Stimulated activated CD4-positive, alpha-beta T cell treated with anti-CD3 and anti-CD28 coated beads, Interleukin-12 subunit alpha, Interleukin-12 subunit beta, amount 100 ng/mL, for 4 hours (primary cell): ENCODE measurements around the gene PPP6R2.

Experiments
- DNase-seq: peaks from one replicate; pipeline ENCODE4 v3.0.0-alpha.2; 2020

PPP6R2 gene

DNA sequence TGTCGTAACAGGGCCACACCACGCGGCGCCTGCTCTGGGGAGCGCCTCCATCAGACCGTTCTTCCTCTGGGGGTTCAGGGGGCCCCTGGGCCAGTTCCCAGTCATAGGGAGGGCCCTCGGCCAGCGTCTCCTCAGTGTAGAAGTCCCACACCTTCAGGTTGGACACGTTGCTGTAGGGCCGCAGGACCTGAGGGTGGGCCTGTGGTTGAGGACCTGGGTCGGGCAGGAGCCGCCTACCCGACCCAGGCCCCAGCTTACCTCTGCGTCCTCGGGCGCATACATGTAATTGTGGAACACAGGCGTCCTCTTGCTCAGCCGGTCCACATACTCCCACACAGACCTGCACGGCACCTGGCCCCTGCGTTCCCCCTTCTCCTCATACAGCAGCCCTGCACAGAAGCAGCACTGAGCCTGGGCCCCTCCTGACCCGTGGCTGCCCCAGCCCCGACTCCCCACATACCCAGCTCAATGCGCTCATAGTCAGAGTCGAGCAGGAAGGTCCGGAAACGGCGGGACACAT lies 111.5 kb downstream of the PPP6R2 start:
- no peak for DNase-seq

DNA sequence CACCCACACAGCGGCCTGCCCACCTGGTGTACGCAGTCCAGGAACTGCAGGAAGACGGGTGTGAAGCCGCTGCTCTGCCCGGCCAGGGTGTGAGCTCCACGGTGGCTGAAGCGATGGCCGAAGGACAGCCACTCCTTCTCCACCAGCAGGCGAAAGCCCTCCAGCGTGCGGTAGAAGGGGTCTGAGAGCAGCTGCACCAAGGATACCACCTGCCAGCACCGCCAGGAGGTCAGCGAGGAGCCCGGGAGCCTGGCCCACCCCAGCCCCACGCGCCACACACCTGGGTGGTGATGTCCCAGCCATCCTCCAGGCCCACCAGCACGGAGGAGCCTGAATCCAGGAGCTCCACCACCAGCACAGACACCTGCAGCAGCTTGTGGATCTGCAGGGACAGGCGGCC lies 112.1 kb downstream of the PPP6R2 start:
- no peak for DNase-seq

DNA sequence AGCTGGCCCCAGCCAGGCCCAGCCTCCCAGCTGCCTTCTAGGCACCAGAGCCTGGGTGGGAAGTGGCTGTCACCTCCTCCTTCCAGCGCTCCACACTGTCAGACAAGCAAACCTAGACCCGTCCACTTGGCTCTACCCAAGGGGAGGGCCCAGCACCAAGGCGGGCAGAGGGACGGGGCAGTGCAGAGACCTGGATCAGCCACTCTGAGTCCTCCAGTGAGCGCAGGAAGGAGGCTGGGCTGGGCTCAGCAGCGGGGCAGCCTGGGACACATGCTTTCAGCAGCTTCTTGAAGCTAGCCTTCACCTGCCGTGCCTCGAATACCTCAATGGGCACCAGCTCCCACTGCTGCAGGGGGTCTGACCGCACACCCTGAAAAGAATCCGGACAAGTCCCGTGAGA lies 112.9 kb downstream of the PPP6R2 start:
- no peak for DNase-seq

DNA sequence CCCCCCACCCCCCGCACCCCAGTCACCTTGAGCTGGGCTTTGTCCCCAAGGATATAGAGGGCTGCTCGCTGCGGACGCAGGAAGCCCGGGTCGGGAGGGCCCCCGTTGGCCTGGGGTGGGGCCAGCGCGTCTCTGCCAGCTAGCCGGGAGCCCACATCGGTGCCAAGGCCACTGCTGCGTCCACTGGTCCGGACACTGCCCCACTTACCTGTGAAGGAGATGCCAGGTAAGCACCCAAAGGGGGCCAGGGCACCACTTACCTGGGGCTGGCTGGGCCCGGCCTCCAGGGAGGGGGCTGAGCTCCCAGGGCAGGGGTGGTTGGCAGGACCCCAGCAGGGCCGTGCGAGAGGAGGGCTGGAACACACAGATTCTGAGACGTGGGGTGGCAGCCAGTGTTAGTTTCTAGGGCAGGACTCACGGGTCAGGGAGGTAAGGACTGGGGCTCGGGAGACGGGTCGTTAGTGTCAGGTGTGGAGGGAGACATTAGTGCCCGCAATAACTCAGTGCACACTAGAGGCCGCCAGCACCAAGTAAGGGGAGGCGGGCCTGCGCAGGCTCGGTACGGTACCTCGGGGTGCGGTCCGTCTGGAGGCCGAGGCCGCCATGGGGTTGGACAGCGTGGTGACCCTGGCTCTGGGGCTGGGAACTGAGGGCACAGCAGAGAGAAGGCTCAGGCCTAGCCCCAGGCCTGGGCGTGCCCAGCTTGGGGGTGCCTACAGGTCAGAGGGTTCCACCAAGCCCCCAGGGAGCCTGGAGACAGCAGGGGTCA lies 113.5 kb downstream of the PPP6R2 start:
- DNase-seq, result no peak

DNA sequence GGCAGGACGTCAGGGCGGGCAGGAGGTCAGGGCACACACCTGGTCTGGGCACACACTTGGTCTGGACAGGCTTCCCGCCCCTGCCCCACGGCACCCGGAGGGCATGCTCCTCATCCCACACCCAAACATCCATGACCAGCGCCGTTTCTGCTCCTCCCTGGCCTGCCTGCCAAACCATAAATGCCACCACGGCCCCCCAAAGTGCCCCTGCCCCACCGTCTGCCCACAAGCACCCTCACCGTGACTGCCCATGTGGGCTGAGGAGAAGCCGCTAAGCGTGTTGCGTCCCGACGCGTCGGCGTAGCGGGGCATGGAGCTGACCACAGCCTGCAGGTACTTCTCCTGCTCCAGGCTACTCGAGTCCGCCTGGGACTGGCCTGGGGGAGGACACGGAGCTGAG lies 115.9 kb downstream of the PPP6R2 start:
- no peak for DNase-seq

DNA sequence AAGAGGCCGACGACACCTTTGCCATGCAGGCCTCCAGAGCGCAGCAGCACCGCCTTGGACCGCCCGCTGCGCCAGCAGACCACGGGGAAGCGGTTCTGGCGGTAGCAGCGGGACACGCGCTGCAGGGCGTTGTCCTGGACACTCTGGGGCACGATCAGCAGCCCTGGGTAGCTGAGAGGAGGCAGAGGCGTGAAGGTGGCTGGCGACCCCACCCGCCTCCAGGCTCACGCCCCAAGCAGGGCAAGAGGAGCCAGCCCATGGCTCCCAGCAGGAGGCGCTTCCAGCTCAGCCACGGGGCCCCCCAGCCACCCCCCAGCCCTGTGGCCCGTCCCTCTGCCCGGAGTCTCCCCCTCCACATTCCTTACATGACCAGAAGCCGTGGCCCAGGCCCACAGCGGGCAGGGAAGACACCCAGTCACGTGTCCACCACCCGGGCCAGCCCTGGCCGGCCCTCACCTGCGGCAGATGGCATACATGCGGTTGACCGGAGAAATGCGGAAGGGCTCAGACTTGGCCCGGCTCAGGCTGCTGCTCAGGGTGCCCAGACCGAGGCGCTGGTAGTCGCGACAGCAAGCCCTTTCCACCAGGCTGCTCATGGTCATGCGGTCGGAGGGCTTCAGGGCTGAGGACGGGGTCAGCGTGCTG lies 116.5 kb downstream of the PPP6R2 start:
- DNase-seq, result no peak

DNA sequence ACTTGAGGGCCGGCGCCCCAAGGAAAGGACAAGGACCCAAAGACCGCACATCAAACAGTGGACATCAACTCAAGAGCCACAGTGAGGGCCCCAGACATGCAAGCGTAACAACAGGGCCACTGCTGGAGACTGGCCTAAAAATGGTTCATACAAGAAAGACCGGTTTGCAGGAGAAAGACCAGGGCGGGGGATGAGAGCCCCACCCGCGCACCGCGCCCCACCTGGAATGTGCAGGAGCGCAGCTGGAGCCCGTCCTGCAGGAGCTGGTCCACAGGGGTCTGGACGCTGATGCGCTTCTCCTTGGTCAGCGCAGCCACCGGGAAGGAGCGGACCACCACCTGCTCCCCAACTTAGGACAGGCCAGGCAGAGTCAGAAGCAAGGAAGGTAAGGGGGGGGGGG lies 117.8 kb downstream of the PPP6R2 start:
- DNase-seq, result no peak

DNA sequence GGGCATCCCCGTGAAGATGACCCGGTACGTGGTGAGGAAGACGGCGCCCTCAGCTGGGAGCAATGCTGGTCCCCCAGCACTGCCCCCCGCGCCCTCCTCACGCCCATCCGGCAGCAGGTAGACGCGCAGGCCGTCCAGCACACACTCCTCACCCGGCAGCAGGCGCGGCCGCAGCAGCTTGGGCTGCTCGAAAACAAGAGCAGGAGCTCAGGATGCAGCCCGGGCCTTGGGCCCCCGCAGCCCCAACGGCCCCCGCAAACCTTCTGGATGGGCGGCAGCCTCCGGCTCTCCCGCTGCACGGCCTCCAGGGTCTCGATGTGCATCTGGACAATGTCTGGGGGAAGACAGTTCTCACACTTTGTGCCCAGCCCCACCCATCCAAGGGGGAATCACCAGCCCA lies 118.4 kb downstream of the PPP6R2 start:
- no peak for DNase-seq

DNA sequence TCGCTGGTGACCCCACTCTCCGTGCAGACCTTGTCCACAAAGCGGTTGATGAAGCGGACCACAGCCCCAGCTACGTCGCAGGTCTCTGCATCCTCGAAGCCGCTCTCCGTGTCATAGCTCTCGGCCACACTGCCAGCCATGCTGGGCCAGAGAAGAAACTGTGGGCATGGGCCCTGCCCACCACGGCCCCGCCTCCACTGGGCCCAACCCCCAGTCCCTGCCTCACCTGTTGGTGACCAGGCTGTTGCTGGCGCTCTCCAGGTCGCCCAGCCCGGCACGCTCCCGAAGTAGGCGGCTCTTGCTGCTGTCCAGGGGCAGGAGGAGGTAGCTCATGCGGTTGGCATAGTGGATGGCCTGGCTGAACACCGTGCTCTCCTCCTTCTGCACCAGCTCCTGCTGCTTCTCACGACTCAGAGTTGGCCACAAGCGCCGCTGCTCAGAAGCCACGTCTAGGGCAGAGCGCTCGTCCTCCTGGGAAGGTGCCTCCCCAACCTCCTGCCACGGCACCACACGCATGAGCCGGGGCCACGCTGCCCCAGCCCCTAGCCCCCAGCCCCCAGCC lies 118.9 kb downstream of the PPP6R2 start:
- no peak for DNase-seq

DNA sequence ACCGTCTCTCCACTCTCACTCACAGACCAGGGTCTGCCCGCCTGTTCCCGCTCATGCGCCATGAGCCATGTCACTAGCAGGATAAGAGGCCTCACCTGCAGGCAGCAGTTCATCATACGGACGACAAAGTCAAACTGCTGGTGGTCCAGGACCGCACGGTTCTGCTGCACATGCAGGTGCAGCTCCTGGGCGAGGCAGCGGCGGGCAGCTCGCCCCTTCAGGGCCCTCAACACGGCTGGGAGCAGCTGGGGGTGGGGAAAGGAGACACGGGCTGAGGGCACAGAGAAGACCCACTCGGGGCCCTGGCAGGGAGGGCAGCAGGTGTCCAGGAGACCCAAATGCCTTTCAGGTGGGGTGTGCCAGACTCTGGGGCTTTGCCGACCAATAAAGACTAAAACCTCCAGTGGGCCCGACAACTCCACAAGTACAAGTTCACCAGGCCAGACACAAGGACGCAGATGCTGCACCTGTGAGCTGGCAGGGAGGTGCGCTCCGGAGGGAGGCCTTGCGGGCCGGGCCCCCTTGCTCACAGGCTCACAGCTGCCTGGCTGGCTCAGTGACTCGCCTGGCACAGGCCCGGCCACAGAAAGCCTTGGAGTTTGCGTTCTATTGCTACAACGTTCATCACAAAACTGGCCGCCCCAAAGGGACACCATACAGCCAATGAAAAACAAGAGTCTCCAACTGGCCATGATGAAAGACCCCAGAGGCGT lies 120.2 kb downstream of the PPP6R2 start:
- DNase-seq, result no peak

DNA sequence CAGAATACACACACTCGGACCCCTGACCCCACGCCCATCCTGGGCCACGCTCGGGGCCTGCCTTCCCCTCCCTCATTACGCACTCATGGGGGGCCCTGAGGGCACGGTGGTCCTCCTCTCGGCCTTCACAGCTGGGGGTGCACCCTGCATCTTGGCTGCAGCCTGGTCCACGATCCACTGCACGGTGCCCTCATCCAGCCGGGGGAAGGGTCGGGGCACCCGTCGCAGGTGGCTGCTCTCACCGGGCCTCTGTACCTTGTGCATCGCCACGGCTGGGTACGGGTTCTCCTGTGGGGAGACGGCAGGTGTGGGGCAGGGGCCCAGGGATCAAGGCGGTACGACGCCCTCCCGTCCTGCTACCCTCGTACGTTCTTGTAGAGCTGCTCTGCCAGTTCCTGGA lies 121.3 kb downstream of the PPP6R2 start:
- DNase-seq, result no peak

DNA sequence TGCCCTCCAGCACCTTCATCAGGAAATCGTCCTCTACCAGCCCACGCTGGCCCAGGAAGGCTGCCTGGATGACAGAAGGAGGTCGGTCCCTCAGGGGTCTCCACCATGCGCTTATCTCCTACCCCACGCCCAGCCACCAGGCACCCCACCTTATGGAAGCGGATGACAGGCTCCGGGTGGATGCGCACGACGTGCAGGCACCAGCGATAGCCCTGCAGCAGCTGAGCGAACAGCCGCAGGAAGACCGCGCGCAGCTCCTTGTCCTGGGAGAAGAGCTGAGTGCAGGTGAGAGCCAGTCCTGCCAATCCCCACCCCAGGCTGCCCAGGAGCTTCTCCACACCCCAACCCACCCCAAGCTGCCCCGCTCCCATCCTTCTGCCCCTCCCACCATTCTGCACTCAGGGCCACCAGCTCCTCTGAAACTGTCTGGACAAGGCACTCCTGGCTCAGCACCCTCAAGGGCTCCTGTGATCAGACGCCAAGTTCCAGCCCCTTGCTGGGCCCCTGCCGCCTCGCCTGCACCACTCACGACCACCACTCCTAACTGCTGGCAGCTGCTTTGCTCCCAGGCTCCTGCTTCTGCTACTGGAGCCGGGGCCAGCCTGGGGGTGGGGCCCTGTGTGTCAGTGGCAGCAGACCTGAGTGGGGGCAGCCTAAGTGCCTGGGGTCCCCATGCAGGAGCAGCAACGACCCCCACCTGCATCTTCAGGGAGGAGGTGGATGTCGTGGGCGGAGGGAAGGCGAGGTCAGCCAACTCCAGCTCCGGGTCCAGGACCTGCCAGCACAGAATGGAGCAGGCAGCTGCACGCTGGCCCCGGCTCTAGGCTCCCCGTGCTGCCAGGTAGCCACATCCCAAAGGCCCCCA lies 122.2 kb downstream of the PPP6R2 start:
- DNase-seq, result no peak

DNA sequence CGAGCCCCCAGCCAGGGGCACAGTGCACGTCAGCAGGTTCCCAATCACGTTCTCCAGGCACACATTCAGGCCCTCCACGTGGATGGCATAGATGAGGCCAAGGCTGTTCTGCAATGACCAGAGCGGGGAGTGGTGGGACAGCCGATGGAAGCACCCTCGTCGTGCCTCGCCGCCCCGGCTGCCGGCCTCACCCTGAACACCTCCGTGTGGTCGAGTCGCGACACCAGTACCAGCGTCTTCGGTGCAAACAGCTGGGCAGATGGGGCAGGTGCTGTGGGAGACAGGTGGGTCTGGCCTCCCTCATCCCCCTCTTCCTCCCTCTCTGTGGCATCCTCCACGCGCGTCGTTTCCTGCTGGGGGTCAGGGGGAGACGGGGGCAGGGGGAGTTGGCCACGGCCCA lies 124.2 kb downstream of the PPP6R2 start:
- DNase-seq, result no peak

DNA sequence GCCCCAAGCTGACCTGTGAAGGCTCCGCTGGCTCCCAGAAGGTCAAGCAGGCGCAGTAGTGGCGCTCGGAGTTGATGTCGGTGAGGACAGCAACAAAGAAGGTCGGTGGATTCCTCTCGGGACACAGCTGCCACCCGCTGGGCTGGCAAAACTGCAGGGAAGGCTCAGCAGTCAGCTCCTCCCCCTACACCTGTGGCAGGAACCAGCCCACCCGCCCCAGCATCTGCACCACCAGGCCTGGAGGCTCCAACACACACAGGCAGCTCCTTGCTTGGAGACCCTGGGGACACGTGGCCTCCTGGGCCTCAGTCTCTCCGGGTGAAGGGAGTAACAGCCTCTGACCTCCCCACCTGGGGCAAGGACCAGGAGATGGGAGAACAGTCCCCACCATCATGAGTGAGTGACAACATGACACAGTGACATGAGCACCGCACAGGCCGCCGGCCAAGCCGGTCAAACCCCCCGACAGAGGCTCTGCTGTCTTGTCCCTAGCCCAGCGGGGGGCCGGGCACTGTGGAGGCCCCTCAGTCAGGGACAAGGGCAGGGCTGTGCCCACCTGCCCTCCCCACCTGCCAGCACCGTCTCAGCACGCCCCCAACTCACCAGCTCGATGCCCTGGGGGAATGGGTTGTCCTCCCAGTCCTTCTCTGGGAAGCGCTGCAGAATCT lies 124.8 kb downstream of the PPP6R2 start:
- no peak for DNase-seq

DNA sequence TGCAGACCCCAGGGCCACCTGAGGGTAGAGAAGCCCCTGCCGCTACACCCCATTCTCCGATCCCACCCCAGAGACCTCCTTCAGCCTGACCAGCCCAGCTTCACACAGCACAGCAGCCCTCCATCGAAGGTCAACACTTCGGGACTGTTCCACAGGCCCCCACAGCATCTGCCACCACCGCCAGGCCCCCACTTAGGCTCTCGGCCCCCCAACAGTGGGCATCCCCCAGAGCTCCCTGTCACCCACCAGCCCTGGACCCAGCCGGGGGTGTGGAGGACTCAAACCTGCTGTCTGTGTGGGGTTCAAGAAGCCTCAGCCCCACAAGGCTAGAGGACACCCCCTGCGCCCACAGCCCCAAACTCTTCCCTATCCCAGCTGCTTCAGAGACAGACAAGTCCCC lies 125.5 kb downstream of the PPP6R2 start:
- no peak for DNase-seq

DNA sequence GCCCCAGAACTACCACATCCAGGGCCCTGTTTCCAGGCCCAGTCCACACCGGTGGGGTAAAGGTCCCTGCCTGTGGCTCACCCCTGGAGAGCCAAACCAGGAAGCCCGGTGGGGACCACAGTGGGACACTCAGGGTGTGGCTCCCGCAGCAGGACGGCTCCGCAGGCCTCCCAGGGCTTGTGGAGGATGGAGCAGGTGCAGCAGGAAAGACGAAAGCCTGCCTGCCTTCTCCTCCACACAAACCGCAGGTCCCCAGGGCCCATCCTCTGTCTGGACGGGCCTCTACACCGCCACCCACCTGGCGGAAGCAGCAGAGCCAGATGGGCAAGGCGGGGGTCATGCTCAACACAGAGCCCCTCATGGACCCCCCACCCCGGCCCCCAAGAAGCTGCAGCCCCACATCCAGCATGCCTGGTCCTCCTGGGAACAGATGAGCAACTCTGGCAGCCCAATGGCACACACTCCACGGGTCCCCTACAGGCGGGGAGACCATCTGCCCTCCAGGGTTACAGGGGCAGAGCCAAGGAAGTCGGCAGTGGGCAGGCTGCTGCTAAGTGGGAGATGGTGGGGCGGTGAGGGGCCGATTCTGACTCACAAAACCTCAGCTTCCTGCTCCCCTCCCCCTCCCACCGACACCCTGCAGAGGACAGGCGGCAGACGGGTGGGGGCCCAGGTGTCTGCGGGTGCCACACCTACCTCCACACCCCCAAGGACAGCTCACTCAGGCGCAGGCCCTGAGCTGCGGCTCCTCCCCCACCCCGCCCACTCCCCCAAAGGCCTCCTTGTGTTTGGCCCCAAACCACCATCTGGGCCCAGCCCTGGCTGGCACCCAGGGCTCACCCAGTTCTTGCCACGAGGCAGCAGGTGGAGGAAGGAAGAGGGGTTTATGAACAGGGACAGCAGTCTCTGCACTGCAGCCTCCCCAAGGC lies 126.5 kb downstream of the PPP6R2 start:
- DNase-seq, result peak; percentile 87

DNA sequence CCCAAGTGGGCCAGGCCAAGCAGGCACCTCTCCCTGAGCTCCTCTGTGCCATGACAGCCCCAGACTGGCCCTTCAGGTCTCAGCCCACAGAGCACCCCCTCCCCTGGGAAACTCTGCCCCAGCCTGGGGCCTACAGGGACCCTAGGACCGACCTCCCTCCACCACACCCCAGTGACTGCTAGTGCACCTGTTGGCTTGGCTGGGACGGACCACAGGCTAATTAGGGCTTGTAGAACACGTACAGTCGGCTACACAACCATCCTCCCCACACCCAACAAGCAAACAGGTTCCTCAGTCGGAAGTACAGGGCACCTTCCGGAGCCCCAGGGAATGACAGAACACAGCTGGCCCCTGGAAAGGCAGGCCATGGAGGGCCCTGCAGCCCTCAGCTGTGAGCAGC lies 127.4 kb downstream of the PPP6R2 start:
- DNase-seq, result no peak

DNA sequence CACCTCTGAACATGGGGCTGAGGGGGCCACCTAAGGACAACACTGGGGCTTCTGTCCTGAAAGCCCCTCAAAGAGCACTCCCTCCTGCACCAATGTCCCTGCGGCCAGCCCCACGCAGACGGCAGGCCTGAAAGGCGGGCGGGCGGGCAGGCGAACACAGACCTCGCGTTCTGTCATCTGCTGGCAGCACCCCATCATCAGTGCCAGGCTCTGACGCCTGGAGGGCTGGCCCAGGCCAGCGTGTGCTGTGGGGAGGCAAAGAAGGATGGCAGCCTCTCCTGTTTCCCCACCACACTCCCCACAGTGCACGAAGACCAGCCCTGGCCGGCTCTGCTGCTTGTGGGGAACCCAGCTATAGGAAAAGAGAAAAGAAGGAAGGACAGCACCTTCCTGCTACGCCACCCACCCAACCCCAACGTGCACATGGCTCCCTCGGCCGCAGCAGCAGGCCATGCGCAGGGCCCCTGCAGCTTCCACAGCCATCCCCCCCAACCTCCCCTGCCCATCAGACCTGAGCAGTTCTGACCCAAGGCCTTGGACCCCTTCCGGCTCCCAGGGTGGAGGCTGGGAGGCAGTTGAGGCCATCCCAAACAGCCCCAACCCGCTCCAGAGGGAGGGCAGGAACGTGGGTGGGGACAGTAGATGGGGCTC lies 128.2 kb downstream of the PPP6R2 start:
- DNase-seq, result no peak

DNA sequence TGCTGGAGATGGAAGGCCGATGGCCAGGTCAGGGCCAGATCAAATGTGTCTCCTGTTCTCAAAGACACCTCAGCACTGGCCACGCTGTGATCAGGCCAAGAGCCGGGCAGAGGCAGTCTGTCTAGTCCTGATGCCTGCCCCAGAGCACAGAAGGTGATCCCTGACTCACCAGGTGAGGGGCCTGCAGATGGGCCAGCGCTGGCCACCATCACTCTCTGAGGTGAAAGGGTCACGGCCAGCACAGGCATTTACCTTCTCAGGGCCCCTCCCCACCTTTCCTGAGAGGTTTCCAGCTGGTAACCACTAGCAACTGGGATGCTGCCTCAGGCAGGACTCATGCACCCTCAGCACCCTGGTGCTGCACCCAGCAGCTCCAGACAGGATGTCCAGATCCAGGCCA lies 128.8 kb downstream of the PPP6R2 start:
- DNase-seq, result no peak

DNA sequence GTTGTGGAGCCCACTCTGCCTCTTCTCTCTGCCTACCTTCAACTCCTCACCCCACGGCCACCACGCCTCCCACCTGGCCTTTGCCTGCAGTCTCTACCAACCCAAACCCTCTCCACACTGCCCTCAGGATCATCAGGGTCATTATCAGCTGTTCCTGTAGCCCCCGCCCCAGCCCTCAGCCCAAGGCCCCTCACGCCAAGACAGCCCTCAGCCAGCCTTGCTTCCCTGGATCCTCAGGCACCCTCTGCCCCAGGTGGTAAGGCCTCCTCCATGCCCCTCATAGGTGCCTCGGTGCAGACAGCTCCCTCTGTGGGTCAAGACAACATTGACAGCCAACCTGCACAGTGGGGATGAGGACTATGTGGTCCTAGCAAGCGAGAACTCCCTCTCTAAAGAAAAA lies 130.0 kb downstream of the PPP6R2 start:
- peak; percentile 30 for DNase-seq
